GDM1 (cell line): ENCODE data around the gene PTEN.

ENCODE experiments used
- DNase-seq: peaks from one replicate; lab custom pipeline; 2025; lab: John Stamatoyannopoulos, UW

PTEN gene

DNA sequence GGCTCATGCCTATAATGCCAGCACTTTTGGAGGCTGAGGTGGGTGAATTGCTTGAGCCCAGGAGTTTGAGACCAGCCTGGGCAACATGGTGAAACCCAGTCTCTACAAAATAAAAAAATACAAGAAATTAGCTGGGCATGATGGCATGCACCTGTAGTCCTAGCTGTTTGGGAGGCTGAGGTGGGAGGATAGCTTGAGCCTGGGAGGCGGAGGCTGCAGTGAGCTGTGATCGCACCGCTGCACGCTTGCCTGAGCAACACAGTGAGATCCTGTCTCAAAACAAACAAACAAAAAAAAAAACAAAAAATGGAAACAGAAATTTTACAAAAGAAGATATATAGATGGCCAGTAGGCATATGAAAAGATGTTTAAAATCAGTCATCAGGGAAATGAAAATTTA, 57.1 kb downstream of the PTEN start:
- no peak for DNase-seq

DNA sequence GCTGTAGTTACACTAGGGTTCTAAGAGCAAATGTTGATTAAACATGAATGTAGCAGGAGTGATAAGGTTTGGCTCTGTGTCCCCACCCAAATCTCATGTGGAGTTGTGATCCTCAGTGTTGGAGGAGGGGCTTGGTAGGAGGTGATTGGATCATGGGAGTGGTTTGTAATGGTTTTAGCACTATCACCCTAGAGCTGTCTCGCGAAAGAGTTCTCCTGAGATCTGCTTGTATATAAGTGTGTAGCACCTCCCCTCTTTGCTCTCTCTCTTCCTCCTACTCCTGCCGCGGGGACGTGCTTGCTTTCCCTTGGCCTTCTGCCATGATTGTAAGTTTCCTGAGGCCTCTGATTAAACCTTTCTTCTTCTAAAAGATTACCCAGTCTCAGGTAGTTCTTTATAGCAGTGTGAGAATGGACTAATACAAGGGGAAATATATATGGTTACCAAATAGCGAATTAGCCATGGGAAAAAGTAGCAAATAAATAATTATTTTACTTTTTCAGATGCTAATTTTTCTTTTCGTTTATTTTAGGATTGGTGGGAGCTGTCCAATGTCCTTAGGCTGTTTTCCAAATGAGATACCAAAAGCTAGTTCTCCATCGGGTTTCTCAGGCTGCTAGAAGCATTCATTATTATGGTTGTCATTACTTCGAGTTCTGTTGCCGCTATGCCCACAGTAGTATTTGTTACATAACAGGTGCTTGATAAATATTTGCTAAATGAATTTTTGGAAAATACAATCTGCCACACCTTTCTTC, 58.7 kb downstream of the PTEN start:
- no peak for DNase-seq

DNA sequence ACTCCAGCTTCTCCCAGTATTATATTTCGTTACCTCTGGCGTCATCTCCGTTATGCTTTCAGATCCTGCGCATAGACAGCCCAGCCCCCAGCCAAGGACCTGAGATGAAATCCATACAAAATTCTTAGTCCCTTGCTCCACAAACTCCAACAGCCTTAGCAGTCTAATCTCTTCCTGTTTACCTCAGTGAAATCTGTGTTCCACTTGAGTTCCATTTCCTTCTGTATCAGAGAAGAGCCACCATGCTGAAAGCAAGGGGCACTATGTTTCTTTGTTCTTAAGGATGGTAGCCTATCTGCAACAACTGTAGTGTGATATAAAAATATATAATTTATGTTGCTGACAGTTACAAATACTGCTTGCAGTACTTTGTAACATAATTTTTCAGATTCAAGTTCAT, 59.8 kb downstream of the PTEN start:
- no peak for DNase-seq

DNA sequence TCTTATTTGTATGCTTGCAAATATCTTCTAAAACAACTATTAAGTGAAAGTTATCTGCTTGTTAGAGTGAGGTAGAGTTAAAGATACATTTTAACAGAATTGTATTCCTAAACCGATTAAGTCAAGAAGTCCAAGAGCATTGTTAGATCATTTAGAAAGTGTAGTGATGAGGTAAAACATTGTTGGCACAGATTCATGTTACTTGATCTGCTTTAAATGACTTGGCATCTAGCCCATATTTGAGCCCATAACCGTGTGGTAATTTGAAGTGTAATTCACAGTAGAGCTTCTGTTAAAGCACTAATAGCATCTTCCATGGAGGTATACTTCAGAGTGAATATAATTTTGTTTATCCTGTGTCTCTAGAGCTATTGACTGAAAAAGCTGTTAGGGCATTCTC, 62.1 kb downstream of the PTEN start:
- no peak for DNase-seq

DNA sequence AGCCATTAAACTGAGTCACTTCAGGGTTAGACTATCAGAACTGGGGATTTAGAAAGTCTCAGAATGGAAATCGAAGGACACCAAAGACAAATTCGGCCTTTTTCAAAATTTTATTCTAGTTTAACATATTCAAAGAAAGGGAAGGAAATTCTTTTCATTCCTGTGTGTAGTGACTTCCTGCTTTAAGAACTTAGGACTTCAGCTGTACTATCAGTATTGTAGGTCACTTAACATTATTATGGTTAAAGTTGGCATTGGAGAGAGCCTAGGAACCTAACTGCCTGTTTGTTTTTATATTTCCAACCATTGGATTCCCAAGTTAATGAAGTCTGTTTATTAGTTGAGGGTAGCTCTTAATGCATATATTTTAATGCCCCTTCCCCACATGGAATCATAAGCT, 63.7 kb downstream of the PTEN start:
- no peak for DNase-seq

DNA sequence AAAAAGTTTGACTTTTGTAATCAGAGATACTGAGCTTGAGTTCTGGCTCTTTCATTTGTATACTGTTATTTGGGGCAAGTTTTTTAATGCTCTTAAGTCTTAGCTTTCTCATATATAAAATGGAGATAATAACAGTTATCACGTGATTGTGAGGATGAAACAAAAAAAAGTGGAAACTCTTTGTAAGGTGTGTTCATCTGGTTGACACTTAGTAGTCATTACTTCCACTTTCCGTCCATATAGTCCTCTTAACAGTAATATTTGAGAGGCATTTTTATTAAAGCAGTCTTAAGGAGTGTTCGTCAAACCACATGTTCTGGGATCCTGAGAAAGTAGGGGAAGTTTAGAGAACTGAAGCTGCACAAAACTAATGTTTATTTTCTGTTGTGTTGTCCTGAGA, 65.6 kb downstream of the PTEN start:
- no peak for DNase-seq

DNA sequence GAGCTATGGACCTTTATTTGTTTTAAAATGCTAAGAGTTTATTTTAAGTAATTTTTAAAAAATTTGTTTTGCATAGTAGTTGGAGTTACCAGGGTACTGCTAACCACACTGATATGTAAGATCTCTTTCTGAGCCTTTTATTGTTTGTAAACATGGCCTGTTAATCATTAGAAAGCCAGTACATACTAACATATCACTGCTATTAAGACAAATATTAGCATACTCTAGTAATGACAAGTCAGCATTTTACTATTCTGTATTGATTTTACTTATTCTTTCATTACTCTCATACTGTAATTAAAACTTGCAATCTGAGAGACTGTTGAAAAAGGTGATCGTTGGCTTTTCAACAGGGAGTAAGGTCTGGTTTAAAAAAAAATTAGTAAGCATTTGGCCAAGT, 66.7 kb downstream of the PTEN start:
- no peak for DNase-seq

DNA sequence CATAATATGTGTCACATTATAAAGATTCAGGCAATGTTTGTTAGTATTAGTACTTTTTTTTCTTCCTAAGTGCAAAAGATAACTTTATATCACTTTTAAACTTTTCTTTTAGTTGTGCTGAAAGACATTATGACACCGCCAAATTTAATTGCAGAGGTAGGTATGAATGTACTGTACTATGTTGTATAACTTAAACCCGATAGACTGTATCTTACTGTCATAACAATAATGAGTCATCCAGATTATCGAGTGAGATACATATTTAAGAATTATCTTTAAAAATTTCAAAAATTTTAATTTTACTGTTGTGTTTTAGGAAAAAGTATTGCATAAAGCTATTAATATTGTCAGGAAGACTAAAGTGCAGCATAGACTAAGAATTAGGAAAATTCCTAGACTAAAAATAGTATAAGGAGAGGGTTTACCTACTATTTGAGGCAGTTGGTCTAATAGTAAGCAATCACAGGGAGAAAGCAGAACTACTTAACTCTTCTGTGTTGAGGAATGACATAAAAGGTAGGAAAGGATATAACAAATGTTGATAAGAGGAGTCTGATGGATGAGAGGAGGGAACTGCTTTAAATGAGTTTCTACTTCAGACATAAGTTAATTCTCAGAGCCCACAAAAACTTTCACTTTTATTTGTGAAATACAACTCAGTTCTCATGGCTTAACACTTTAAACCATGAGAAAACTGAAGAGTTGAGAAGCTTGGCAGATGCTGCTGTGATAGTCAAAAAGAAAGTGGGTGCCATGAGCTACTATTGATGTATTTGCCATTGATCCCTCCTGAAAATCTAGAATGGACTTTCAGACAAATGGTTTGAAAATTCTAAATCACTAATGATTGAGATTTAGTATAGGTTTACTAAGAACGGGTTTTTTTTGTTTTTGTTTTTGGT, 67.8 kb downstream of the PTEN start:
- no peak for DNase-seq

DNA sequence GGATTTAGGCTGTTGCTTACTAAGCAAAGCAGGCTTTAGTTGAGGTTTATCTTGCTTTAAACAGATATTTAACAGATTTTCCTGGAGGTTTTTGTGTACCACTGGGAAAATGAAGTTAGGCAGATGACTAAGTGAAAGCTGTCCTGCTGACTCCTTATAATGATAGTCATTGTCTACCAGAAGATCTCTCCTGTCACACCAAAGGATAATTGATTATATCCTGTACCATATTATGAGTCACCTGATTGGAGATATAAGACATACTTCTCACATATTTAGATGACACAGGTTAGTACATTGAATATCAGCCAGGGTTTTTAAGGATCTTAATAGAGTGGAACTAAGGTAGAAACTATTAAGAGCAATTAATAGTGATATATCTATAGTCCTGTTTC, 68.4 kb downstream of the PTEN start:
- no peak for DNase-seq

DNA sequence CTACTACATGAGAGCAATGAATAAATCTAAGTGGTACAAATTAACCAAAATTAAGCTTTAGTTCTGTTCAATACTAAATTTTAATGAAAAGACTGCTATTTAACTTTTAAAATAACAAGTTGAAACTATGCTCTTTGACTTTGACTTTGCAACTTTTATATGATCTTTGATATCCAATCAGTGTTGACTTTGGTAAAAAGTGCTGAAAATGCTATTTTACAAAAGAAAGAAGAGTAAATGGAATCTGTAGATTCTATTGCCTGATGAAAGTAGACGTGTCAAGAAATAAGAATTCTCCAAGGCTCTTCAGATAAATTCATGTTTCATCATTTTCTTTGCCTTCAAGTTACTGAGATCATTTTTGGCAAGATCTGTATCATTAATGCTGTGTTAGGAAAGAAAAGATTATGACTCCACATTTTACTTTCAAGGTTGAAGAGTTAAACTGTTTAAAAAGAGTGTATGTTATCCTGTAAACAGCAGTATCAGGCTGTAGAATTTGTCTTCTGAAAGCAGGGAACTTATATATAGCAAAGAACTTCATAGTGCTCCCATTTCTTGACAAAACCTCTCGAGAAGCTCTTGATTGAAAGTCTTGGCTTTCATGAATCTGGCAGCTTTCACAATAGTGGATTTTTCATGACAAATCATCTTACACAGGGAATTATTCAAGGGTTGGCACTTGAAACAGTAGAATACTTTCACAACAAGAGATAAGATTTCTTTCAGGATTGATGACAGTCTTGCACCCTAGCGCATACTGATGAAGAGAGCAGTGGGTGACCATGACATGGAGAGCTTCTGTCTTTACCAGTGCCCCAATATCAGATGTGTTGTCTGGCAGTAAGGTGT, 72.1 kb downstream of the PTEN start:
- no peak for DNase-seq

DNA sequence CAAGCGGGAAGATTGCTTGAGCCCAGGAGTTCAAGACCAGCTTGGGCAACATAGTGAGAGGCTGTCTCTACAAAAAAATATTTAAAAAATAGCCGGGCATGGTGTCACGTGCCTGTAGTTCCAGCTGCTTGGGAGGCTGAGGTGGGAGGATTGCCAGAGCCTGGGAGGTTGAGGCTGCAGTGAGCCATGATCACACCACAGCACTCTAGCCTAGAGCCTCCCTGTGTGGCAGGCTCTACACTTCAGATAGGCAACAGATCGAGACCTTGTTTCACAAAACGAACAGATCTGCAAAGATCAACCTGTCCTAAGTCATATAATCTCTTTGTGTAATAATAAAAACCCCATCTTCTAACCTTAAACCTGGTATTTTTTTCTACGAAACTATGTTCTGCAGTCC, 76.8 kb downstream of the PTEN start:
- DNase-seq: no peak

DNA sequence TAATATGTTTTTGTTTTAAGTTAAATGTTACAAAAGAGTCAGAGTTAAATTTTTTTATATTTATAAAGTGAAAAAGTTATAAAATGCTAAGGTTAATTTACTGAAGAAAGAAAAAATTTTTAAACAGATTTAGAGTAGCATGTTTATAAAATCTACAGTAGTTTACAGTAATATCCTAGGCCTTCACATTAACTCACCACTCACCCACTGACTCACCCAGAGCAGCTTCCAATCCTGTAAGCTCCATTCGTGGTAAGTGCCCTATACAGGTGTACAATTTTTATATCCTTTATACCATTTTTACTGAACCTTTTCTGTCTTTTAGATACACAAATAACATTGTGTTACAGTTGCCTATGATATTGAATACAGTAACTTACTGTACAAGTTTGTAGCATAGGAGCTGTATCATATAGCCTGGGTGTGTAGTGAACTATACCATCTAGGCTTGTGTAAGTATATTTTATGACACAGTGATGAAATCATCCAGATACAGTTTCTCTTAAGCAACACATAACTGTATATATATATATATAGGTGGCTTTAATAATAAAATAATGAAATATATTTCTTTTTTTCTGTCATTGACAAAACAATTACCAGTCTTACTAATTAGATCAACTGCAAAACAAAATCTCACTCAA, 79.6 kb downstream of the PTEN start:
- DNase-seq: no peak

DNA sequence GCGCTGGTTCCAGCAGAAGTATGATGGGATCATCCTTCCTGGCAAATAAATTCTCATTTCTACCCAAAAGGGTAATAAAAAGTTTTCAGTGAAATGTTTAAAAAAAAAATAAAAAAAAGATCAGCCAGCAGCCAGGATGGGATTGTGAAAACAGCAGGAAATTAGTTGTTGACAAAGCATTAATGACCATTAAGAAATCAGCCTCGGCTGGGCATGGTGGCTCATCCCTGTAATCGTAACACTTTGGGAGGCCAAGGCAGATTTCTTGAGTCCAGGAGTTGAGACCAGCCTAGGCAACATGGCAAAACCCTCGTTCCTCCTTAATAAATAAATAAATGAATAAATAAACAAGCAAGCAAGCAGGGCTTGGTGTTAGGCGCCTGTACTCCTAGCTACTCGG, 82.6 kb downstream of the PTEN start:
- no peak for DNase-seq

DNA sequence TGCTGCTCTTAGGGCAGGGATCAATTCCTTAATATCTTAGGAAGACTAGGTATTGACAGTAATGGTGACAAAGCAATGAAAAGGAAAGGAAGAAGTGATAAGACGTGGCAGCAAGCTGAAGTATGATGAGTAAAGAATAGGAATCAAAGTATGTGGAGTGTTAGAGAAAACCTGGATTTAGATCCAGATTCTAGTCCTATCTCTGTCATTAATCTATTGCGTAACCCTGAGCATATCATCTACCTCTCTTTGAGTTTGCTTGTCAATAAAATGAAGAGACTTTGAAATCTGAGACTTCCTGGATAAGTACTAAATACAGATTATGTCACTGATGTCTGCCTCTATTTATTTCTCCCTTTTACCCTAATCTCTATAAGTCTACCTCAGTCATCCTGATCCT, 89.2 kb downstream of the PTEN start:
- DNase-seq: no peak

DNA sequence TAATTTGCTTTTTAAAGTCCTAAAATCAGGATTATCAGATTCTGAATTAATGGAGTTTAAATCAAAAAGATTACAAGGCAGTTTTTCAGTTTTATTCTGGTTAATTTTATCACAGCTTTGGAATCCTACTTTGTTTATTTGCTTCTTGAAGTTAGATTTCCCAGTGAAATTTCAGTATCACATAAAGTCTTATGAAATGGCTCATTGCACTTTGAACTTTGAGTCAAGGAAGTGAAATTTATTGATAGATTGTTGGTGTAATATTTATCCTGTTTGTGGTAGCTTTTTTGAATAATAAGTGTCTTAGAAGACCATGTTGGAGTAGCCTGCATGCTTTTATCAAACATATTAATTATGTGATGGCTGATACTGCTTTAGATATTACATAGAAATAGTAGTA, 92.6 kb downstream of the PTEN start:
- no peak for DNase-seq

DNA sequence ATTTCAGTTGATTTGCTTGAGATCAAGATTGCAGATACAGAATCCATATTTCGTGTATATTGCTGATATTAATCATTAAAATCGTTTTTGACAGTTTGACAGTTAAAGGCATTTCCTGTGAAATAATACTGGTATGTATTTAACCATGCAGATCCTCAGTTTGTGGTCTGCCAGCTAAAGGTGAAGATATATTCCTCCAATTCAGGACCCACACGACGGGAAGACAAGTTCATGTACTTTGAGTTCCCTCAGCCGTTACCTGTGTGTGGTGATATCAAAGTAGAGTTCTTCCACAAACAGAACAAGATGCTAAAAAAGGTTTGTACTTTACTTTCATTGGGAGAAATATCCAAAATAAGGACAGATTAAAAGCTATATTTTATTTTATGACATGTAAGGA, 94.3 kb downstream of the PTEN start:
- no peak for DNase-seq

DNA sequence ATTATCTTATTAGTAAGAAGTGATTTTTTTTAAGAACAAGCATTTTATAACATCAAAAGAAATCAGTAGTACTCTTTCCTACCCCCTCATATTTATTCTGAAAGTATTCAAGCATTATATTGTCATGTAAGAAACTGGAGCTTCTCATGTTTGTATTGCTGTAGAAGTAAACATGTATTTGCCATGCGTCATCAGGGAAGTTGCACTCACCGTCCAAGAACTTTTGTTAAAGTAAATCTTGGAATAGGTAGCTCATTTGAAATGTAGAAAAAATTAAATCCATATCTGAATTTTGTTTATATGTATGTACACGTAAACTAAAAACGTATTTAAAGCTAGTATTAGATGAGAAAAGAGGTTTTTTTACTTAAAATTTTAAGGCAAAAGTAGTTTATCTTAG, 96.8 kb downstream of the PTEN start:
- no peak for DNase-seq

DNA sequence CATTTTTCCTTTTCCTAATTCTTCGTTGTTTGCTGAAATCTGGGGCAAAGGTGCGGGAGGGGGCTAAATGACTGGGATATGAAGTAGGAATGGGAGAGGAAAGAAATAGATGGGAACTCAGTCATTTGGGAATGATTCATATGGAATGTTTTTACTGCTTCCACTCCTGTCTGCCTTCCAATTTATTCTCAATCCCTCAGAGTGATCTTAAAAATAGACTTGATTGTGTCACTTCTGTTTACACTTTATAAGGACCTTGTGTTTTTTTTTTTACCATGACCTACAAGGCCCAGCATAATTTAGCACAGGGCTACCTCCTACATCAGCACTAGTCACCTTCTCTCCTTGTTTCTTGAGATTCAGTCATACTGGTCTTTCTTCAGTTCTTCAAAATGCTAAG, 97.9 kb downstream of the PTEN start:
- DNase-seq: no peak

DNA sequence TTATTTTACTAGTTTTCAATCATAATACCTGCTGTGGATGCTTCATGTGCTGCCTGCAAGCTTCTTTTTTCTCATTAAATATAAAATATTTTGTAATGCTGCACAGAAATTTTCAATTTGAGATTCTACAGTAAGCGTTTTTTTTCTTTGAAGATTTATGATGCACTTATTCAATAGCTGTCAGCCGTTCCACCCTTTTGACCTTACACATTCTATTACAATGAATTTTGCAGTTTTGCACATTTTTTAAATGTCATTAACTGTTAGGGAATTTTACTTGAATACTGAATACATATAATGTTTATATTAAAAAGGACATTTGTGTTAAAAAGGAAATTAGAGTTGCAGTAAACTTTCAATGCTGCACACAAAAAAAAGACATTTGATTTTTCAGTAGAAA, 103.0 kb downstream of the PTEN start:
- DNase-seq: no peak

DNA sequence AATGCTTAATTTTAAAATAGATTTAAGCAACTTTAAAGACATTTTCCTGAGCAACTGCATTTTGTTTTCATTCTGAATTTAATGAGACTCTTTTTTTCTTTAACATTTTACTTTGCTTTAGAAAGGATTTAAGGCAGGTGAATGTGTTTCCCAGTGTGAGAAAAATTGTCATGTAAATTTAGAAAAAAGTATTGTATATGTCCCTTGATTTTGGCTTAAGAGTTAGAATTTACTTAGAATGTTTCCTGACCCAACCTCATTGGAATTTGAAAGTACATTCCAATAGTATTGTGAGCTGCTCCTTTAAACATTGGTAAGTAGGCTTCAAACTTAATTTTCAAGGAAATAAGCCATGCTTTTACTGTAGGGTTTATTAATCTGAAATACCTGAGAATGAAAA, 110.2 kb downstream of the PTEN start:
- DNase-seq: no peak

DNA sequence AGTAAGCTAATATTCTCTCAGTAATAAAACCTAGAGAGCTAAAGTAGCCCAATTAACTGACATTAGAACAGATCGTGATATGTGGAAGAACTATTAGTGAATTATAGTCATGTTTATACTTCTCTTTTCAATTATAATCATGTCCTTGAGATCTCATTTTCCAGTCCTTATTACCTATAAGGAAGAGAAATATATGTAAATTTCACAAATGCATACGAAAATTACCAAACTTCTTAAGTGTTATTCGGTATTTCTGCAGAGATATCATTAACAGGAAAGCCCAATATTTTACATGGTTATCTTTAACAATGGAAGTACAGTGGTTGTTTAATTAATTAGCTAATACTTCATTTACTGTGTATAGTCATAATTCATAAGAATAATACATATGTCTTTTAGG, 110.7 kb downstream of the PTEN start:
- no peak for DNase-seq

DNA sequence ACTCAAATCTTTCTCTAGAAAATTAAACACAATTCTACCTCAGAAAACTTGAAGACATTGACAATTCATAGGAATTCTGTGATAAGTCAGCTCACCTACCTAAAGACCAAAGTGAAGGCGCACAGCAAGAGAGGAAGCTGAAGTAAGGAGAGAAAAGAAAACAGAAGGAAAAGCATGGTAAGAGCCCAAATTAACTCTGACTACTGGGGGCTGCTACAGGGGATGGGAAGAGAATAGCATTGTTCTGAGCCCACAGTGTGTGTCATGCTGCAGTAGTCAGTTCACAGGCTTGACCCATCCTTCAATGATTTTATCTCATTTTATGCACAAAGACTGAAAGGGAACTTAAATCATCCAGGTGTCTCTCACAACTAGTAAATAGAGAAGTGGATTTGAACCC, 111.3 kb downstream of the PTEN start:
- no peak for DNase-seq
